GM20431 (cell line): ENCODE results near the gene RPLP2.

Experiments
- in situ Hi-C: fragments of 300-500 bp; cut with MseI, MboI; formaldehyde crosslinking; loops from one replicate; pipeline ENCODE4 v1.15.0; 2020; ENCODE audit warnings: low sequenced_read_pairs; ENCODE audit not compliant: unreplicated experiment

The RPLP2 gene

DNA sequence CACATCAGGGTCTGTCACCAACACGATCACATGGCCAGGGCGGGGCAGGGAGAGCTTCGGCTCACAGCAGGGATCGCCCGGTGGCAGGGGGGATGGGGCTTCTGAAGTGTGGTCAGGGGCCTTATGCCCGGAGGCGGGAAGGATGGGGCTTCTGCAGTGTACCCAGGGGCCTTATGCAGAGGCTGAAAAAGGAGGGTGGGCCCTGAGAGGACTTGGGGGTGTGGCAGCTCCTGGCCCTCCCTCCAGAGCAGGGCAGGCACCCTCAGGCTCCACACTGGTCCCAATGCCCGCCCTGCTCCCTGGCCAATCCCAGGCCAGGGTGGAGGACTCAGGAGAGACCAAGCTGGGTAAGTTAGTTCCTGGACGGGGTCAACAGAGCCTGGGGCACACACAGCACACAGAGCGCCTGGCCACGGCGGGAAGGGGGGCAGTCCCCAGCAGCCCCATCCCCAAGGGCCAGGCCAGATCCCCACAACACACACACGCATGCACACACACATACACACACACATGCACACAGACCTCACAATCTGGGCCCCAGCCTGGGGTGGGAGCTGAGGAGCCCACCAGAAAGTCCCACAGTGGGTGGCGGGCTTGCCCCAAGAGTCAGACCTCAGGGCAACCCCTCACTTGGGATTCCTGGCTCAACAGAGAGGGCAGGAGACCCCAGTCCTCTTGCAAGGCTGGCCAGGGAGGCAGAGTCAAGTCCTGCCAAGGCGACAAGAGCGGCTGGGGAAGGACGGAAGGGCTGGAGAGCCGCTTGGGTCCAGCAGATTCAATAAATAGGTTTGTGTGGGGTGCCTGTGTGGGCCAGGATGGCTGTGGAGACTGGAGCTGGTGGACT is 18.8 kb upstream of the RPLP2 start:
- in situ Hi-C loops, result no loop called here

DNA sequence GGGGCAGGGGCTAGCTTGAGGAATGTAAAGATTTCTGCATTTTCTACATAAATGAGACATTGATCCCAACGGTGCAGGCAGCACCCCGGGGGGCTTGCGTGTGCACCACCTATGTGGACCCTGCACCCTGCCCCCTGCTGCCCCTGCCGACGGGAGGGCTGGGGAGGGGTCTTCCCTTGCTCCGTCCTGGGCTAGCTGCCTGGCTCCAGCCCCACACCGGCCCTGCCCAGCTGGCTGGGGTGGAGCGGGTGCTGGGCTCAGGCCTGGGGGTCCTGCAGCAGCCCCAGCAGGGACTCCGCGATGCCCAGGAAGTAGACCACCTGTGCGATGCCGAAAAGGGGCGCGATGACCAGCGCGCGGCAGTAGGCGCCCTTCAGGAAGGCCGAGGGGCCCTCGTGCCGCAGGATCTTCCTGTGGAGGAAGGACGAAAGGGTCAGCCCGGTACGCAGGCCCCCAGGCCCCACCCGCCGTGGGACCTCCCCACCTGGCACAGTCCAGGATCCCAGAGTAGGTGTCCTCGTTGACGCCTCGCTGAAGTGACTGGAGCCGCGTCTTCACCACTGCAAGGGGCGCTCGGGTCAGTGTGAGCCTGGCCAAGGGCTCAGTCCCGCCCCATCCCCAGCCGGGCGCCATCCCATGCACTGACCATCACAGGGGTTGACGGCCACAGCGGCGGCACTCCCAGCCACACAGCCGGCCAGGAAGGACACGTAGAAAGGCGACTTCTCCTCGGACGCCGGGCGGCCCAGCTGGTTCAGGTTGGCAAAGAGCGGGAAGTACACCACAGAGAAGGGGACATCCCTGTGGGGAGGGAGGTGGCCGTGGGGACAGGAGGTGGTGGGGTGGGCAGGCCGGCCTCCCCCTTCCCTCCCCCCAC is 17.9 kb upstream of the RPLP2 start:
- in situ Hi-C loops, result no loop called here

GRCh38 chr11:792535-792821 is 17.3 kb upstream of the RPLP2 start:
- in situ Hi-C loops, result no loop called here

- in situ Hi-C loops, result no loop called here
These were observed 16.9 kb upstream of the RPLP2 start for GRCh38 chr11:792873-793272.

DNA sequence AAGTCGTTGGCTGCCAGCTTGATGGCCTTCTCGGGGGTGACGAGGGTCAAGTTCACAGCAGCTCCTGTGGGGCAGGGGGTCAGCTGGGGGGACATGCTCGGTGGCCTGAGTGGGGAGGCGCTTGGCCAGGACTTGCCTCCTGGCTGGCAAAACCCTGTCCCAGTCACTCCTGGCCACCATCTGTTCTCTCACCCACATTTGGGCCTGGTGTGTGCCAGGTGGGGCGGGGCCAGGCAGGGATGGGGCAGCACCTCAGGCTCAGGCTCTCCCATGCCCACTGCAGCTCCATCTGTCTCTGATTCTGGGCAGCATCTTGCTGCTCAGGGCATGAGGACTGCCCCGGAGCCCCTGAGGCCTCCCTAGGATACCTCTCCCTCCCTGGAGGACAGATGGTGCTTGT is 16.2 kb upstream of the RPLP2 start:
- in situ Hi-C loops, result no loop called here

GRCh38 chr11:794013-794765 is 15.6 kb upstream of the RPLP2 start:
- in situ Hi-C loops, result no loop called here

GRCh38 chr11:794766-795633 is 14.8 kb upstream of the RPLP2 start:
- in situ Hi-C loops, result no loop called here

DNA sequence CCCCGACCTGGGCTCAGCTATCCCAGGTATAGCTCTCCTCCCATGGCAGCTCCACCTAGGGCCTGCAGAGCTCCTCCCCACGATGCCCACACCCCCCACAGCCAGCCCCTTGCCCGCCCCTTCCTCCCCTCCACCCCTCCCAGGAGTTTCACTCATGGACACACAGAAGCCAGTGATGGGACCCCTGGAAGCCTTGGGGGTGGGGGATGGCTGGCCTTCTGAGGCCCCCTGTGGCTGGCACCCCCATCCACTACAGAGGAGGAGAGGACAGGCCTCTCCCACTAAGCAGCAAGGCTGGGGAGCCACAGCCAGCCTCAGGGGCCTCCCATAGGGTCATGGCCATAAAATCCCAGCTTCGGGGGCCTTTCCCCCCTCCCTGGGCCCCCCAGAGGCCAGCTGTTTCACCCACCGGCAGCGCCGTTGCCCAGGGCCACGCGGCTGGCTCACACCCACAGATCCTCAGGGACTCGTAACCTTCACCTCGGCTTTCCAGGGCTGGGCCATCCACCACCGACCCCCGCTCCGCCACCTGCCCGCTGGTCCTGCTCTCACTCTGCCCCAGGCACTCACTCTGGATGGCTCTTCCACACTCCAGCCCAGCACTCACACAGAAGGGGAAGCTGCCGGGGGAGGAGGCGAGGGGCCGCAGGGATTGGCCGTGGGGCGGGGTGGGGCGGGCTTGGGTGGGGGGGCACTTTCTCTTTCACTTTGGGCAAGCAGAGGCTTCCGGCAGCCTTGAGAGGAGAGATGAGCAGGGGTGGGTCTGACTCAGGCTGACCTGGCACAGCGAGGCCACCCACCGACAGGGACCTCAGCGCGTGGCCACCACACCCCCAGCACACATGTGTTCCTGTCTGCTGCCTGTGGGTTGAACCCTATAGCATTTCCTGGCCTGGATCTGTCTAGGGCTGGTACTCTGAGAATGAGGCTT is 13.9 kb upstream of the RPLP2 start:
- in situ Hi-C loops, result no loop called here

DNA sequence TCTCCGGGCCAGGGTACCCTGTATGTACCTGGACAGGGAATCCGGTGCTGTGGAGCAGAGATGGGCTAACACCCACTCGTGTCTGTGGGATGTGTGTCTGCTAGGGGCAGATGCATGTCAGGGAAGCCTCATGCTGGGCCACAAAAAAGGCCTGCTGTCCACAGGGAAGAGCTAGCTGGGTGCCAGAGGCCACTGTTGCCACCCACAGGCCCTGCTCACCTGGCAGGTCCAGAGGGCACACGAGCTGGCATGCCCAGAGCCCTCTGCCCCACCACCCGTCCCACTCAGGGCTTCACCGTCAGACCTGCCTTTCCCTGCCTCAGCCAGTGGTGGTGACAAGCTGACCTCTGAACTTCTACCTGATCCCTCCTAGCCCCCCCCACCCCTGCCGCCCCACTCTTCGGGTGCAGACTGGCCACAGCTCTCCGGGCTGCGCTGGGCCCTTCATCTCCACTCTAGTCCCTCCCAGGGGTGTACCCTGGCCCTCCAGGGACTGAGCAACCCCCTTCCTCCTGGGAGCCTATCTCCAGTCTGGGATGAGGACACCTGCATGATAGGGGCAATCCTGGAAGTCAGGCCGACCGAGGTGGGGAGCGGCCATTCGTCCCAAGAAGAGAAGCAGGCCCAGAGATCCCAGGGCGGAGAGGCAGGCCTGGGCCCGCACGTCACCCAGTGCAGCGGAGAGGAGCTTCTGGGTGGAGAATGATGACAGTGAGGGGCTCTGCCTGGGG is 13.0 kb upstream of the RPLP2 start:
- in situ Hi-C loops, result no loop called here

DNA sequence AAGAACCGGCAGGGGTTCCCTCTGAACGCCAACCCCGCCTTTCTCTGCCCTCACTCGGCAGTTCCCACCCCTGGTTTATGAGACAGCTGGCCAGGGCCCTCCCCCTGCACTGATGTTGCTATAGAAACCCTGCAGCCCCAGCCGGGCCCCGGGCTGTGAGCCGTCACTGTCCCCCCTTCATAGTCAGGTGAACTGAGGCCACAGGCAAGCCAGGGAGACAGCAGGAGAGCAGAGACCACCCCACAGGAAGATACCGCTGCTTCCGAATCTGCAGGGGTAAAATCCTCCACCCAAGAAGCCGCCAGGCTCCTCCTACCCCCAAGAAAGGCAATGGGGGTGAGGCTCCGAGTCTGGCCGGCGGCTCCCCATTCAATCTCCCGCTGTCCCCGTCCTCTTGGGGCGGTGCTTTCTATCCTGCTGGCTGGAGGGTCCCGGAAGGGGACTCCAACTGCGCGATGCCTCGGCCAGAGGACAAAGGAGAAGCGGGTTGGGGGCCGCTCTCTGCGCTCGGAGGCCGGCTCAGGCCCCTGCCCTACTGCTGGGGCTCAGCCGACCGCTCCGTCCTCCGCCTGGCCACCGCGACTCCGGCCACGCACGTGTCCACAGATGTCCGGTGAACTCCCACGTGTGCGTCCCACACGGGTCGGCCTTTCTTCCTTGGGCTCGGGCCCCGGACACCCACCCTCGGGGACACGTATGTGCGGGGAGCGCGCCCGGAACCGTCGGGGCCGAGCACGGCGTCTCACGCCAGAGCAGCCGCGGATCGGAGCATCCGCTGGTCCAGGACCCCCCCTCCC is 12.3 kb upstream of the RPLP2 start:
- in situ Hi-C loops, result no loop called here

GRCh38 chr11:798093-798713 is 11.6 kb upstream of the RPLP2 start, which contains the start of gene SLC25A22:
SLC25A22 (minus strand) TSS chr11:798281; CDS start chr11:795006, 3,275 bp downstream.
- in situ Hi-C loops, result no loop called here

DNA sequence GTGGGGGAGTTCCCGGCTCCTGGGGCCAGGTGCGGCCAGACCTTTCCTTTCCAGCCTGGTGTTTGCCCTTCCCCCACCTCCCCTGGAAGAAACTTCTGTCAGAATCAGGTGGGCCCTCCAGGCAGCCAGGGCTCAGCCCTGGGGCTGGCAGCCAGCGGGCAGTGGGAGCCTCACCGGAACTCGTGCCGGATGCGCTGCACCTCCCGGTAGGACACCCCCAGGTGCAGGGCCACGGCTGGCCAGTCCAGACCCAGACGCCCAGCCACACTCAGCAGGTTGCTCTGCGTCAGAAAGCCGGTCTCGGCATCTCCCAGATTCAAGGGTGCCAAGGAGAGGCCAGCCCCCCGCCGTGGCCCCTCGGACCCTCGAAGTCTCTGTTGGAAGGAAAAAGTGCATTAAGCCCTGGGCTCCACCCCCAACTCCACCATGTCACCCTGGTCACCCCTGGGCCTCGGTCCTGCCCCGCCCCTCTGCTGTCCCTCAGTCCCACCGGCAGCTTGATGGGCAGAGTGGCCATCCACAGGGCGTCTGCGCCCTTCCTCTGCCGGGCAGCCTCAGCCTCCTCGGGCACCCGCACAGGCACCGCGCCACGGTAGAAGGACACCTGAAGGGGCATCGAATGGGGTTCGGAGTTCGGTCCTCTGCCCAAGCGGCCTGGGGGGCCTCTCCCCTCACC is 10.0 kb upstream of the RPLP2 start:
- in situ Hi-C loops, result no loop called here

DNA sequence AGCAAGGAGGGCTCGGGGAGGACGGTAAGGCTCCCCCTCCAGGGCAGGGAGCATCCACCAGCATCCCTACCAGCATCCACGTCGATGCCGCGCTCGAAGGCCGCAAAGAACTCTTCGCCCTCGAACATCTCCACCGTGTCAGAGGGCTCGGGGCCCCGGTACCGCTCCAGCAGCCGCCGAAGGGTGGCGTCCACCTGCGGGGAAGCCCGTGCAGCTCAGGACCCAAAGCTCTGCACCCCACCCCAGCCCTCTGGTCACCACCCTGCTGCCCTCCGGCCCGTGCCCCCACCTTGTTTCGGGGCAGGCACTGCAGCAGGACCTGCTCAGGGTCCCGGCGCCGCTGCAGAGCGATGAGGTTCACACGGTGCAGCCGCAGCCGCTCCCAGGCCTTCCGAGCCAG is 9.3 kb upstream of the RPLP2 start:
- in situ Hi-C loops, result no loop called here

DNA sequence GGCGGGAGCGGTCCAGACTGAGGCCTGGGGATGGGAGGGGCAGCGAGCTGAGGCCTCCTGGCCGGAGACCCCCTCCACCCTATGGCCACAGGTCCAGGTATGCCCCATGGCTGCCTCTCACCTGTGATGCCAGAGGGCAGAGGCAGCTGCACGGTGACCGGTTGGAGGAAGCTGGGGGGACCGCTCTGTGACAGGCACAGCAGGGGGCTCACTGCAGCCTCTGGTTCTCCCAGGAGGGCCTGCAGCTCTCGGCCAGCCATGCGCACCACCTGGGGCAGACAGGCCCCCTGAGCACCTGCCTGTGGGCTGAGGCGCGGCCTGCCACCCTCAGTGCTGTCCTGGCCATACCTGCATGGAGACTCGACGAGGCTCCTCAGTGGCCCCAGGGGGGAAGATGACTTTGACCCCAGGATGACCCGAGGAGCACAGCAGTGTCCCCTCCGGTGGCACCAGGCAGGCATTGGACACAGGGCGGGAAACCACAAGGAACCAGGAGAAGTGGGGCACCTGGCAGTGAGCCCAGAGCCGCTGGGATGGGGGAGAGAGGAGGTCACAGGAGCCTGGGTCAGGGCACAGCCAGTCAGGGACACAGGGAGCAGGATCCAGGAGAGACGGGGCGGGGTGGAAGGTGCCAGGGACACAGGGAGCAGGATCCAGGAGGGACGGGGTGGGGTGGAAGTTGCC is 8.5 kb upstream of the RPLP2 start:
- in situ Hi-C loops, result no loop called here

GRCh38 chr11:802018-802617 is 7.6 kb upstream of the RPLP2 start:
- in situ Hi-C loops, result no loop called here
